Activated CD8-positive, alpha-beta memory T cell treated with anti-CD3 and anti-CD28 coated beads for 4 hours (primary cell): ENCODE results near the gene SMC4.
A peak's percentile ranks its signal among the peaks of the same experiment; 100 is the strongest.
"Not testable (repeated sequence)": the region's sequence is repeated elsewhere in the genome, so short reads cannot be mapped to it uniquely, and the experiment has no call there.

Source experiments
- DNase-seq, 2 donors: peaks; one replicate each; pipeline ENCODE4 v3.0.0-alpha.2; 2020; ENCODE audit warnings: low read depth in 2 of 2

SMC4 gene

DNA sequence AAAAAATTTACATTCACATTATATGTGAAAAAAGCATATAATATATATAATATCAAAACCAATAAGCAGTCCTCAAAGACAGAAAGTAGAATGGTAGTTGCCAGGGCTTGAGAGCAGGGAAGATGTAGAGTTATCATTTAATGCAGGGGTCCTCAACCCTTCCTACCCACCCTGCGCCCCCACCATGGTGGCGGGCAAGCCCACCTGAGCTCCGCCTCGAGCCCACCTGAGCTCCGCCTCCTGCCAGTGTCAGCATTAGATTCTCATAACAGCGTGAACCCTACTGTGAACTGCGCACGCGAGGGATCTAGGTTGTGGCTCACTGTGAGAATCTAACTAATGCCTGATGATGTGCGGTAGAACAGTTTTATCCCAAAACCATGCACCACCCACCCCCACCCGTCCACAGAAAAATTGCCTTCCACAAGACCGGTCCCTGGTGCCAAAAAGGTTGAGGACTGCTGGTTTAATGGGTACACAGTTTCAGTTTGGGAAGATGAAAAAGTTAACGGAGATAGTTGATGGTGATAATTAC is 47.1 kb downstream of the SMC4 start:
- no peak for DNase-seq

DNA sequence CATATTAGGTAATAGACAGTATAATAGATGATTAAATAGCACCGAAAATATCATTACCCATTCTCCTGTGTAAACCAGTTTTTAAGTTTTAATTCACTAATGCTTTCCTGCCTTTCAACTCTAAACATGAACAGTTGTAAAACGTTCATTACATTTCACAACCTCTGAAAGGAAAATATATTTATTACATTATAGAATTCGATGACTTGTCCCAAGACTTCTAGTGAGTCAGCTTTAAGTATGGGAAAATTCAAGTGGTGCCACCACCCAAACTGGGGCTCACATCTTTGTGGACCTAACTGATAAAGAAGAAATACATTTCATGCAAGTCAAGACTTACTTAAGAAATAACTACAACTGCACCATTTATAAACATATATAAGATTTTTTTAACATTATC is 48.1 kb downstream of the SMC4 start:
- no peak for DNase-seq

DNA sequence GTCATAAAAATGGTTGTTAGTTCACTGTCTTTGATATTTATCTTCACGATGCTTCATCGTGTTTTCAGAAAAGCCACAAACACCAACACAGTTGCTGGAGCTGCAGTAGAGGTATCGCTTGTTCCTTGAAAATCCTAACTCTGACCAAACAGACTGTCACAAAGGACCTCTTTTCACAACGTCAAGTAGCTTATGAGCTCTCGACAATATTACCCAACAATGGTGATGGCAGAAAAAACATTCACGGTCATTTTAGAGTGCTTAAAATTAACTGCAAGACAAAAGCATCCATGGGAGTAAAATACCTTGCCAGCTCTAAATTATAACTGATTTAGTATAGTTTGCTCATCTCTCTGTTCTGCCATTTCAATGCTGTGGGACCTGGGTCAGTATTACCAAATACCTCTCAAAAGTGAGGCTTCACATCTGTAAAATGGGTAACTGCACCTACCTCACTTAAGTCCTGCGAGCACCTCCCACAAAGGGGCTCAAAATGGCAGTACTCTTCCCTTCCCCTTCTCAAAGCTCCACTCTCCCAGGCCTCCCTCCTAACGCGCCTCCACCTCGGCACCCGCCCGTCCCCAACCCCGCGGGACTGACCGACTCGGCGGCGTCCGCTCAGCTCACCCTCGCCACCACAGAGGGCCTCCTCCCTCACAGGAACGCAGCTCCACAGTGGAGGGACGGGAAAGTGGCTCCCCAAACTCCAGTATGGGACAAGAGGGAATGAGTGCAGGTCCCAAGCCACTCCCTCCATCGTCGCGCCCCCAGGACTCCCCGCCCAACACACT is 49.6 kb downstream of the SMC4 start:
- DNase-seq, result peak; percentile 6 to 13

DNA sequence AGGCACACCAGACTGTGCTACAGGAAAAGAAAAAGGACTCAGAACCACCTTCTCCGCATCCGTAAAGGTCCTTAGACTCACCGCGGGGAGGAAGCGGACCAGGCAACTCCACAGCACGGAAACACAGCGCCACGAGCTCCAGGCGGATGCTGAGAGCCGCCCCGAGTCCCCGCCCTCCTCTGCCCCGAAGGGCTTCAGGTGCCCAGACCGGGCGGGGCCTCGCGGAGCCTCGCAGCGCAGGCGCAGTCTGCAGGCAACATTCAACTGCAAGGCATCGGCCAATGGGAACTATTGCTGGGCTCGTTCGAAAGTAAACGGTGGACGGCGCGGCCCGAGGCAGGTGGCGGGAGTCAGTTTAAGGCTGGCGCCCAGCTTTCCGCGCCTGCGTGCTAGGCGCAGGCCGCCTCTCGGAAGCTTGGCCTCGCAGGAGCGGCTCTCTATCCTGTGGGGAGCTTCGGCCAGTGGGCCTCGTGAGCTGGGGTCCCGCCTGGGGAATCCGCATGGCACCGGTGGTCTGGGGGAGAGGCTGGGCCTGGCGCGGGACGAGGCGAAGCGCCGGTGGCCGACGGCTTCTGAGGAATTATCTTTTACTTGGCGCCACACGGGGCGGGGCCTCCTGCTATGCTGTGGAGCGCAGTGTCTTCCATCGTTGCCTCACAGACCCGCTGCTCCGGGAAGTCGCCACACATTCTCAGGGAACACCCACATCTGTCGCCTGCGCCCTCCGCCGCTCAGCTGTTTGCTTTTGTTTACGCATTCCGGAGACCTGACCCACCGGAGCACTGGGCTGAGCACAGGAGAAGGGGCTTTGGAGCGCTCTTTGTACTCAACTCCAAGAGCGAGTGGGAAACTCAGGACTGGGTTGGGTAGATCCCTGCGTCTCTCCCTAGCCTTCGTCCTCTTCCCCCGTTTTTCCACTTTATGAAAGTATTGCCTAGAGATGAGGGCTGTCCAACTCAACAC is 50.5 kb downstream of the SMC4 start, which contains the start of gene TRIM59:
TSS of gene TRIM59 (minus strand) at position 151 of the 963 bp plus-strand sequence. CDS start 10,603 bp downstream, outside the sequence.
- DNase-seq, result peak; percentile 91 to 94

DNA sequence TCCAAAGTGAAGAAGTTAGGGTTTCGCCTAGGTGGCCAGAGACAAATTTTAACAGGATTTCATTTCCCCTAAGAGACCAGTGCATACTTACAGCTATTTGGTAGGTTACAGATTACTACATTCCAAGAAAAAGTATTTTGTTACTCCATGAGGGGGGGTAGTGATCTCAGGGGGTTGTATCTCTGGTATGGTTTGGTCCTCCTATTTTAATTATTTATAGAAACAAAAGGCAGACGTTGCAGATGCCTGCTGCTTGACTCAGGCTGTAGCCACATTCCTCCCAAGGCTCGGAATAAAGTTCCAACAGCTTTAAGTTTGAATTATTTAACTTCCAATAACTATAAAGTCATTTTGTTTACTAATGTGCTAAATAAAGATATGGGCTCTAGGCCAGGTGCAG is 51.4 kb downstream of the SMC4 start:
- no peak for DNase-seq

DNA sequence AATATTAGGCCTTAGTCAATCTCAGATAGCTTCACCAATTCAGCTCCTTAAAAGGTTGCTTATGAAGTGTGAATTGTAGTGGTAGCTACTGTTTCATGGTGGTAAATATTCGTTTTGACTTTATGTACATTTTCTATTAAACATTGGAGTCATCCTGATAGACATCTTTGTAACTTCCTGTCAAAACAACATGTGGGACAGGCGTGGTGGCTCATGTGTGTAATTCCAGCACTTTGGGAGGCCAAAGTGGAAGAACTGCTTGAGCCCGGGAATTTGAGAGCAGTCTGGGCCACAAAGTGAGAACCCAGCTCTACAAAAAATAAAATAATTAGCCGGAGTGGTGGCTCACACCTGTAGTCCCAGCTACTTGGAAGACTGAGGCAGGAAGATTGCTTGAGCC is 52.2 kb downstream of the SMC4 start:
- DNase-seq, result no peak

DNA sequence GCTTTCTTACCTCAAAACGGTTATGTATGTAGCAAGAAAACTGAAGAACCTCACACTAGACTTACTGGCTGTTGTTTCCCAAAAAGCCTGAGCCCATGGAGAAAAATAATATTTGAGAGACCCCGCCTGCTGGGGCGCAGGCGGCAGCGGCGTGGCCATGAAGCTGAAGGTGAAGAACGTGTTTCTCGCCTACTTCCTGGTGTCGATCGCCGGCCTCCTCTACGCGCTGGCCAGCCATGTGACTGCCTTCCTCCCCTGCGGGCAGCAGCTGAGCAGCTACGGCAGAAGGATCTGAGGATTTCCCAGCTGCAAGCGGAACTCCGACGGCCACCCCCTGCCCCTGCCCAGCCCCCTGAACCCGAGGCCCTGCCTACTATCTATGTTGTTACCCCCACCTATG is 52.8 kb downstream of the SMC4 start:
- not testable (repeated sequence) for DNase-seq

DNA sequence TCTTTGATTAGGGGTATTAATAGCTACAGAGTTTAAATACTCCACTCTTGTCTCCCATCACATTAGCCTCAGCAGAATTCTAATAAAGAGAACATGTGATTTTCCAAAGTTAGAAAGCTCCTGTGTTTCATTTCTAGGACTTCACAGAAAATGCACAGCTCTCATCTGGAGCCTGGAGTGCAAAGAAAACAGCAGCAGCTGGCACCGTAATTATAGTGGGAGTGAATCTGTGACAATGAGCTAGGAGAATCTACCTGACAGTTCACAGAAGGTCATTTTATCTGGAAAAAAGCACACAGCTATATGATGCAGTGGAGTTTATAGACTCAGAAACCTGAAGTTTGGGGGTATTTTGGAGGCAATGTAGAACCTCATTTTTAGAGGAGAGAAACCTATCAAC is 55.5 kb downstream of the SMC4 start:
- DNase-seq, result no peak

DNA sequence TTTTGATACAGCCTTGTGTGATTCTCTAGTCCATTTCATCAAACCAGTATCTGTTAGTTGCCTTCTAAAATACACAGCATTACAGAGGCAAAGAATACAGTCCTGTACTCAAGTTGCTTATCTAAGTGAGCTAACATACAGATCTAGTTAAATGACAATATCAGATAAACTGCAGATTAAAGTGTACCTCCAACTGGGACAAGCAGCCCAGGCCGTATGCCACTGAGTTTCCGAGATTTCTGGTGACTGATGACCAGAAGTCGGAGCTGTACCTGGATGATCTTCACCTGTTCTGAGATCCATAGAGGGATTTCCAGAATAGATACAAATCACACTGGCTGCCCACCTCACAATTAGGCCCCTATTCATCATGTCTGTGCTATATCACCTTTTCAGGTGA is 56.4 kb downstream of the SMC4 start:
- no peak for DNase-seq

DNA sequence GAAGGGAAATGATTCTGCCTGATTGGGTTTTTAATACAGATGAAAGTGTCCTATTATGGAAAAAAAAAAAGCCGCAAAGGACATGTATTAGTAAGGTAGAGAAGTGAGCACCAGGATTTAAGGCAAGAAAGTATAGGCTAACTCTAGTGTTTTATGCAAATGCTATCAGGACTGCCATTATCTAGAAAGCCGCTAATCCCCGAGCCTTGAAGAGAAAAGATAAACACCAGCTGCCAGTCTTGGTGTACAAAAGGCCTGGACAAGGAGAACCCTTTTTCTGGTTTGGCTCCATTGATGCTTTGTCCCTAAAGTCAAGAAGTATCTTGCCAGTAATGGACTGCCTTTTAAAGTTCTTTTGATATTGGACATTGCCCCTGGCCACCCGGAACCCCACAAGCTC is 58.7 kb downstream of the SMC4 start:
- DNase-seq, result no peak

DNA sequence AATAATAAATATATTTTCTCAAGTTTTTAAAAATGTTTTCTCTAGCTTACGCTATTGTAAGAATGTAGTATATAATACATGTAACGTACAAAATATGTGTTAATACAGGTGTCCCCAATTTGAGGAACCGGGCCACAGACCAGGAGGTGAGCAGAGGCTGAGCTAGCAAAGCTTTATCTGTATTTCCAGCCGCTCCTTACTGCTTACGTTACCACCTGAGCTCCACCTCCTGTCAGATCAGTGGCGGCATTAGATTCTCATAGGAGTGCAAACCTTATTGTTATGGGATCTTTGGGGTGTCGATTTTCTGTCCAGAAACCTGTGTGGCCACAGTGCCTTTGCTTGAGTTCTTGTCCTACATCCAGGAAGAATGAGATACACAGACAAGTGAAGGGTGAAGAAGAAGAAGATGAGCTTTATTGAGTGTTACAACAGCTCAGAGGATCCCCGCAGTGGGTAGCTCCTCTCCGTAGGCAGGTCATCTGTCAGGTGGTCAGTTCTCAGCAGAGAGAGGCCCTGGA is 60.1 kb downstream of the SMC4 start:
- DNase-seq, result no peak

DNA sequence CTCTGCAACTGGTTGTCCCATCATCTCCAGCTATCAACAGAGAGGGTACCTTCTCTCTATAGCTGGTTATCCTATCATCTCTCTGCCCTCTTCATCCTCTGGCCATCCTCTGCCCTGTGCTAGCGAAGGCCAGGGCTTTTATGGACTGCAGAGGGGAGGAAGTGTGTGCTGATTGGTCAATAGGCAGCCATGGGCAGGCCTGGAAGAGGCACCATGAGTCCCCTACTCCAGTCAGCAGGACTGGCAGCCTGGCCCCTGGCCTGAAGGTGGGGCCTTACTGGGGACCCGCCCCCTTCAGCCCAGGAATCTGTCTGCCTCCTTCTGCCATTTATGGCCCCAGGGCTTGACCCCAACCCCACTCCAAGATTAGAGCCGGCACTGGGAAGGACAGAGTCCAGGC is 60.6 kb downstream of the SMC4 start:
- no peak for DNase-seq

DNA sequence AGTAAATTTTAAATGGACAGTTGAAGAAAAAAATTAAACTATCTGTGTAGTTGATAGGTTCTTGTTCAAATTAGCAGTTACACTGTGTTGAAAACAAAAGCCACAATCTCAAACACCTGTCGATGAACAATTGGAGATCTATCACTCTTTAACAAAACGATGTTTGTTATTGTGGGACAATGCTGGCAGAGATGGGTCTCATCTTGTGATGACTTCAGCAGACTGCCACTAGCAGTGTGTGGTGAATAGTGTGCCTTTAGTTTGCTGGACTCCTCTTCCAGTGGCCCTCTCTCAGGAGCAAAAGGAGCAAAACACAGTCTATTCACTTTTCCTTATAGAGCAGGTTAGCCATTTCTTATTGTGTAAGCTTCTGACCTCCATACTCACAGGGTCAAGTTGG is 64.9 kb downstream of the SMC4 start:
- DNase-seq, result no peak

DNA sequence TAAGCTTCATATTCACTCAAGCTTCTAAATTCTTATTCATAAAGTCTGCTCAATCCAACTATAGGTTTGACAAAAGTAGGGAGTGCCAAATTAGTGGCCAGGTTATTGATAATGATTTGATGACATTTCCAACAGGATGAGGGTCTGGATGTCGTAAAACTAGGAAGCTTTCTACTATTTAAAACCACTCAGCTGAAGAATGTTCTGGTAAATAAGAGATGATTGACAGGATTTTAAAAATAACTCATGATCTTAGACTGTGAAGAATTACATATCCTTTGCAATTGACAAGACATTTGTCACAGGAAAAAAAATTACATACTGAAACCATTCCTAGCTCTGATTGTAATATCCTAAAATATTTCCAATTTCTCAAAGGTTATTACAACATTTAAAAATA is 65.5 kb downstream of the SMC4 start:
- no peak for DNase-seq

DNA sequence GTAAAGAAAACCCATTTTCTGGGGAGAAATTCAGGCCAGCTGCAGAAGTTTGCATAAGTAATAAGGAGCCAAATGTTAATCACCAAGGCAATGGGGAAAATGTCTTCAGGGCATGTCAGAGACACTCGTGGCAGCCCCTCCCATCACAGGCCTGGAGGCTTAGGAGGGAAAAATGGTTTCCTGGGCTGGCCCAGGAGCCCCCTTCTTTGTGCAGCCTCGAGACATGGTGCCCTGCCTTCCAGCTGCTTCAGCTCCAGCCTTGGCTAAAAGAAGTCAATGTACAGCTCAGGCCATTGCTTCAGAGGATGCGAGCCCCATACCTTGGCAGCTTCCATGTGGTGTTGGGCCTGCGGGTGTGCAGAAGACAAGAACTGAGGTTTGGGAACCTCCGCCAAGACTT is 70.7 kb downstream of the SMC4 start:
- no peak for DNase-seq

DNA sequence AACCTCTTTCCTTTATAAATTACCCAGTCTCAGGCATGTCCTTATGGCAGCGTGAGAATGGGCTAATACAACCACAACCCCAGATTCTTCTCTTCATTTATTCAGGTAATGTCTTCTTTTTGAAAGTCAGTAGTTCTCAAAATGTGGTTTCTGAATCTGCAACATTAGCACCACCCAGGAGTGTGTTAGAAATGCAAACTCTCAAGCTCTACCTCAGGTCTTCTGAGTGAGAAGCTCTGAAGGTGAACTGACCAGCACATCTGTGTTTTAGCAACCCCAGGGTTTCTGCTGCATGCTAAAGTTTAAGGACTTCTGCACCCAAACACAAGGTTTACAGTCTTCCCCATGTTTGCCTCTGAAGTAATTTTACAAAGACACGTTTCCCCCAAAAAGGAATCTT is 72.4 kb downstream of the SMC4 start:
- no peak for DNase-seq

DNA sequence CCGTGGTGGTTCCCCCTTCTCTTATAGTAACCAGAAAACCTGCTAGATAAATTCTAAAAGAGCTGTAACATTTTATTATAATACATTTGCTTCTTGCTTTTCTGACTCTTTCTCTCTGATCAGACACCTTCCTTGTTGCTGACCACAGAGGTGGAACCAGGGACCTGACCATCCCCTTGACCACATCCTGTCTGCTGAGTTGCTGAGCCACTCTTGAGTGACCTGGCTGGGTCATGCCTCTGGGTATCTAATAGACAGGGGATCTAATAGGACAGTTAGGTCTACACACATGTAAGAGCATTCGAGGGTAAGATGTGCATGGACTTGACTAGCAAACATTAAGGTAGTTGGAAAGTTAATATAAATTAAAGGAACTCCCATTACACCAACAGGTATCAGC is 72.9 kb downstream of the SMC4 start:
- DNase-seq, result no peak

DNA sequence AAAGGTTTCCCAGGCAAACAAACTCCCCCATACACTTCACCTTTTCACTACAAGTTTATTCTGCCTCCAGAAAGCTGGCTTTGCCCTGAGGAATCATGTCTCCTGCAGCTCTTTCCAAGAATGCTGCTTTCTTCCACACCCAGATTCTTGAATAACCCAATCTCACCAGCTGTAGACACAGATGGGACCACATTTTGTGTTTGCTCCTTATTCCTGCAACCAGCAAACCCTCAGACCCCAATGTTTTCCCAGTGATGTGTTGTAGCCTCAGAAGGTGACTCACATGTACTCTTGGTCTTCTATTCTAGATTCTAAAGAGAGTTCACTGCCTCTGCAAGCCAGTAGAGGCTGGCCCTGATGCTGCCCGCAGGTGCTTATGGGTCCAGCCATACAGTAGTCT is 73.8 kb downstream of the SMC4 start:
- no peak for DNase-seq

DNA sequence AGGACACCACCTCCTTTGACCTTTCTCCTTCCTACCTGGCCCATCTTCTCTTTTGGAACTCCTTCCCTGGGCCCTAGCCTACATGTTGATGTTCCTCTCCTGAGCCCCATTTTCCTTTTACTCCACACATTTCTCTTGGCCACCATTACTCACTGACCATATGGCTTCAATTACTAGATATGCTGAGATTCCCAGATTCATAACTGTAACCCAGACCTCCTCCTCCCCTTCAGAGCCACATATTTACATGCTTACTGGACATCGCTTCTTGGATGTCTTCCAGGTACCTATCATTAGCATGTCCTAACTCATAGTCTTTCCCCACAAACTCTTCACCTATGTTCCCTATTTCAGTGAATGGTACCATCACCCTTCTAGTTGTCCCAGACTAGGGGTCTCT is 74.5 kb downstream of the SMC4 start:
- DNase-seq, result no peak

DNA sequence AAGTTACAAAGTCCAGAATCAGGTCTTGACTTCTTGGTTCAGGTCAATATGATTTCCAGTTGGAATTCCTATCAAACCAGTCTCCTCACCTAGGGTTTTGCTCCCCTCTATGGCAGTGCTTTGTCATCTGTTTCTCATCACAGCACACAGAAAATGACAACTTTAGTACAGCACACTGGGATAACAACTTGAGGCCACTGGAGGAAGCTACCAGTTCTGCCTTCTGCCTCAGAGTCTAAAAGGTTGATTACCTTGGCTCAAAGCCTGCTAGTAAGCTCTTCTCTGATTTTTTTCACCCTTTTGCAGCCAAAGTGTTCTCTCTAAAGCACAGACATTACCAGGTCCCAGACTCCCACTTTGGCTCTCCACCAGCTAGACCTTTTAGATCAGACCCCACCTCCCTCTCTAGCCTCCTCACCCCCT is 75.0 kb downstream of the SMC4 start:
- no peak for DNase-seq

DNA sequence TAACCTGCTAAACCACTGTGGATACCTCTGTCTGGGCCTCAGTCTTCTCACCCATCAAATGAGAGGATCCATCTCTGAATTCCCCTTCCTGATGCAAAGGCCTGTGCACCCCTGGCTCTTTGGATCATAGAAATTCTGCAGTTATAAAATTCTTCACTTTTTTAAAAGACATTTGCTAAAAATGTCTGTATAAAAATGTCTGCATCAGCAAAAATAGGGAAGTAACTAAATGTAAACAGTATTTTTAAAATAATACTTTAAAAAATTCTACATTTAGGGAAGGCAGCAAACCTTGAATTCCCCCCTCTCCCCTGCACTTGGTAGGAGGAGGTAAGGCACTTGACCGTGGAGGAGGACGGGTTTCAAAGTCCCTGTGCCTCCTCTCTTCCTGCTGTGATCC is 75.7 kb downstream of the SMC4 start:
- no peak for DNase-seq

DNA sequence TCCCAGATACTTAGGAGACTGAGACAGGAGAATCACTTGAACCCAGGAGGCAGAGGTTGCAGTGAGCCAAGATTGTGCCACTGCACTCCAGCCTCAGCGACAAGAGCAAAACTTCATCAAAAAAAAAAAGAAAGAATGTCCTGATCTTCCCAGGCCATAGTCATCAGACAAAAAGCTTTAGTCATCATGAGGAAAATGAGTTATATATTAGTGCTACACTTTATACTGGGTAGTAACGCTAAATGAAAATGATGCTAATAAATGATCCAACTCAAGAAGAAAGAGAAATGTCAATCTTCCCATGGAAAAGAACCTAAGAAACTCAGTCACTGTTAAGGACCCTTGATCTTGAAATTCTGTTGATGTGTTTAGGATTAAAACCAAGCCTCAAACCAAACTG is 76.4 kb downstream of the SMC4 start:
- DNase-seq, result no peak
